ENCODE measurements around the gene SUGP1.

The SUGP1 gene

GRCh38 chr19:19324059-19324770 is 3.9 kb upstream of the SUGP1 start:
- Histone ChIP-seq H3K36me3 (peaks cover 35% of the 10 kb centered on the region), H3K4me1 (no peaks in the 10 kb centered on the region), H3K27me3 (no peaks in the 10 kb centered on the region), H3K9me3 (no peaks in the 10 kb centered on the region), H3K4me3 (ENCODE audit: low read depth, low read length) (no peak overlapping the region)
- TF ChIP-seq CTCF (IDR thresholded peaks at IDR 0.05; ENCODE audit: low read depth, low read length) = no peak
- DNase-seq = no peak

GRCh38 chr19:19321141-19321577 is 850 bp upstream of the SUGP1 start:
- no peak for TF ChIP-seq CTCF (IDR thresholded peaks at IDR 0.05; ENCODE audit: low read depth, low read length)
- H3K27me3 ChIP-seq = no peaks in the 10 kb centered on the region
- H3K9me3 ChIP-seq = no peaks in the 10 kb centered on the region
- no peaks in the 10 kb centered on the region for H3K4me1 ChIP-seq
- peak overlapping the region; percentile 99 for H3K4me3 ChIP-seq (ENCODE audit: low read depth, low read length)
- no peak for DNase-seq
- peaks cover 29% of the 10 kb centered on the region for H3K36me3 ChIP-seq

- Histone ChIP-seq H3K27me3 (no peaks in the 10 kb centered on the region), H3K36me3 (peaks cover 26% of the 10 kb centered on the region), H3K4me3 (ENCODE audit: low read depth, low read length) (peak overlapping the region; percentile 99), H3K4me1 (no peaks in the 10 kb centered on the region), H3K9me3 (no peaks in the 10 kb centered on the region)
- DNase-seq = no peak
- TF ChIP-seq CTCF (IDR thresholded peaks at IDR 0.05; ENCODE audit: low read depth, low read length) = no peak
Observed at GRCh38 chr19:19319732-19320360, 463 bp downstream of the SUGP1 start.

GRCh38 chr19:19316082-19316481 is 4.2 kb downstream of the SUGP1 start:
- DNase-seq = no peak
- peaks cover 32% of the 10 kb centered on the region for H3K36me3 ChIP-seq

GRCh38 chr19:19315444-19315843 is 4.9 kb downstream of the SUGP1 start:
- no peaks in the 10 kb centered on the region for H3K4me1 ChIP-seq
- no peaks in the 10 kb centered on the region for H3K27me3 ChIP-seq
- no peak for DNase-seq
- TF ChIP-seq CTCF (IDR thresholded peaks at IDR 0.05; ENCODE audit: low read depth, low read length) = no peak; the same call in 1 of the 2 replicates
- no peak overlapping the region for H3K4me3 ChIP-seq (ENCODE audit: low read depth, low read length)
- H3K9me3 ChIP-seq = no peaks in the 10 kb centered on the region
- peaks cover 35% of the 10 kb centered on the region for H3K36me3 ChIP-seq

More at GRCh38 chr19:19316082-19316481, 4.2 kb downstream of the SUGP1 start:
- Histone ChIP-seq H3K27me3 (no peaks in the 10 kb centered on the region), H3K4me3 (ENCODE audit: low read depth, low read length) (no peak overlapping the region), H3K4me1 (no peaks in the 10 kb centered on the region), H3K9me3 (no peaks in the 10 kb centered on the region)
- TF ChIP-seq CTCF (IDR thresholded peaks at IDR 0.05; ENCODE audit: low read depth, low read length) = no peak

GRCh38 chr19:19308373-19308772 is 11.9 kb downstream of the SUGP1 start:
- Histone ChIP-seq H3K36me3 (peaks cover 45% of the 10 kb centered on the region), H3K9me3 (no peaks in the 10 kb centered on the region), H3K4me3 (ENCODE audit: low read depth, low read length) (no peak overlapping the region), H3K4me1 (peaks cover 10% of the 10 kb centered on the region), H3K27me3 (no peaks in the 10 kb centered on the region)
- DNase-seq = no peak
- TF ChIP-seq CTCF (IDR thresholded peaks at IDR 0.05; ENCODE audit: low read depth, low read length) = no peak
